ENCODE results near the gene GNAS. TPM values are rescaled to one million over a fixed set of nuclear protein-coding genes. Genes with fewer than 3 reads are reported as not detected.

The GNAS gene
- total RNA-seq, 4 donors from 2014 or later: 334 to 533 (median 451) TPM

DNA sequence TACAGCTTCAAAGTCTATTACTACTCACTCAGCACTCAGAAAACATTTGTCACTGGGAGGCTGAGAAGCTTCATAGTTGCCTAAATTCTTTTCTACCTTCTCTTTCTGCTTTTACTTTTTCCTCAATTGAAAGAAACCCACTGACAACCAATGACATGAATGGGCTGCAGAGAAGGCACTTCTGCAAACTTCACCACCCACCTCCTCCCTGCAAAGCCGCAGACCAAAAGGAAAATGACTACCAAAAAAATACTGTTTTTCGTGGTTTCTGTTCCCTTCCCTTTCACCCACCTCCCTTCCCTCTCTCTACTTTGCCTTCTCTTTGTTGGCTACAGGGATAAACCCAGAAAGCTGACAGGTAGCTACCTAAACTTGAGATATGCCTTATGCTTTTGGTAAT is 5.1 kb upstream of the GNAS start:
- TF ChIP-seq POLR2AphosphoS5 (IDR thresholded peaks at IDR 0.05) (no peak), POLR2A (IDR thresholded peaks at IDR 0.05) (no peak), EP300 (IDR thresholded peaks at IDR 0.05) (no peak)
- TF ChIP-seq, protein P1, sequence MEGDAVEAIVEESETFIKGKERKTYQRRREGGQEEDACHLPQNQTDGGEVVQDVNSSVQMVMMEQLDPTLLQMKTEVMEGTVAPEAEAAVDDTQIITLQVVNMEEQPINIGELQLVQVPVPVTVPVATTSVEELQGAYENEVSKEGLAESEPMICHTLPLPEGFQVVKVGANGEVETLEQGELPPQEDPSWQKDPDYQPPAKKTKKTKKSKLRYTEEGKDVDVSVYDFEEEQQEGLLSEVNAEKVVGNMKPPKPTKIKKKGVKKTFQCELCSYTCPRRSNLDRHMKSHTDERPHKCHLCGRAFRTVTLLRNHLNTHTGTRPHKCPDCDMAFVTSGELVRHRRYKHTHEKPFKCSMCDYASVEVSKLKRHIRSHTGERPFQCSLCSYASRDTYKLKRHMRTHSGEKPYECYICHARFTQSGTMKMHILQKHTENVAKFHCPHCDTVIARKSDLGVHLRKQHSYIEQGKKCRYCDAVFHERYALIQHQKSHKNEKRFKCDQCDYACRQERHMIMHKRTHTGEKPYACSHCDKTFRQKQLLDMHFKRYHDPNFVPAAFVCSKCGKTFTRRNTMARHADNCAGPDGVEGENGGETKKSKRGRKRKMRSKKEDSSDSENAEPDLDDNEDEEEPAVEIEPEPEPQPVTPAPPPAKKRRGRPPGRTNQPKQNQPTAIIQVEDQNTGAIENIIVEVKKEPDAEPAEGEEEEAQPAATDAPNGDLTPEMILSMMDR (IDR thresholded peaks at IDR 0.05): no peak
- Histone ChIP-seq H3K27me3 (peaks cover 40% of the 10 kb centered on the region), H3K9me3 (no peaks in the 10 kb centered on the region), H3K27ac (no peak overlapping the region), H3K4me3 (no peak overlapping the region), H3K4me1 (peaks cover 3% of the 10 kb centered on the region), H3K36me3 (no peaks in the 10 kb centered on the region)
- 61% methylated on average over 2 of the region's 2 CpGs for WGBS
- DNase-seq (ENCODE audit: low spot score in 2 of 2): no peak

DNA sequence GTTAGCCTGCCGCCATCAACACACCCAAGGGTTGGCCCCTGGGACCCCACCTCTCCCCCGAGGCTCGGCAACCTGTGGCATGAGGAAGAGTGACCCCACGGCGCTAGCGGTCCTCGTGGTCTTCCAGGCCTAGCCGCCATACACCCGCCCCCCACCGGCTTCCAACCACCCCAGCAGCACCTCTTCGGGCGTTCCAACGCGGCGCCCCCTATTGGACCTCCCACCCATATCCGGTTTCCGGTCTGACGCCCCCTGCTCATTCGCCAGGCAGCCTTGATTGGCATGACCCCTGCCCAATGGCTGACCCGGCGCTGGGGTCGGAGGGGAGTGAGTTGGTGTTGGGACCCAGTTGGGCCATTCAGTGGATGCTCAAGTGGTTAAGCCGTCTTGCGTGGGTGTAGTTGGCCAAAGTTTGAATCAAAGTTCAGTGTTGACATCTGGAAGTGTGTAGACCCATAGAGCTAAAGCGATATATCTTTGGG is 1.8 kb upstream of the GNAS start, which contains the start of gene GNAS-AS1:
Gene GNAS-AS1 (minus strand): TSS at position 210 of the 482 bp plus-strand sequence.
- Histone ChIP-seq H3K27me3 (peaks cover 53% of the 10 kb centered on the region), H3K9me3 (no peaks in the 10 kb centered on the region), H3K4me3 (peak within 1 kb of the TSS; percentile 43), H3K27ac (no peak within 1 kb of the TSS), H3K4me1 (peaks cover 20% of the 10 kb centered on the region), H3K36me3 (no peaks in the 10 kb centered on the region)
- peak in 1 of 2 donors; percentile 82 for DNase-seq (ENCODE audit: low spot score in 2 of 2)
- 21% methylated on average over 24 of the region's 25 CpGs for WGBS
- no peak for TF ChIP-seq POLR2A (IDR thresholded peaks at IDR 0.05)

DNA sequence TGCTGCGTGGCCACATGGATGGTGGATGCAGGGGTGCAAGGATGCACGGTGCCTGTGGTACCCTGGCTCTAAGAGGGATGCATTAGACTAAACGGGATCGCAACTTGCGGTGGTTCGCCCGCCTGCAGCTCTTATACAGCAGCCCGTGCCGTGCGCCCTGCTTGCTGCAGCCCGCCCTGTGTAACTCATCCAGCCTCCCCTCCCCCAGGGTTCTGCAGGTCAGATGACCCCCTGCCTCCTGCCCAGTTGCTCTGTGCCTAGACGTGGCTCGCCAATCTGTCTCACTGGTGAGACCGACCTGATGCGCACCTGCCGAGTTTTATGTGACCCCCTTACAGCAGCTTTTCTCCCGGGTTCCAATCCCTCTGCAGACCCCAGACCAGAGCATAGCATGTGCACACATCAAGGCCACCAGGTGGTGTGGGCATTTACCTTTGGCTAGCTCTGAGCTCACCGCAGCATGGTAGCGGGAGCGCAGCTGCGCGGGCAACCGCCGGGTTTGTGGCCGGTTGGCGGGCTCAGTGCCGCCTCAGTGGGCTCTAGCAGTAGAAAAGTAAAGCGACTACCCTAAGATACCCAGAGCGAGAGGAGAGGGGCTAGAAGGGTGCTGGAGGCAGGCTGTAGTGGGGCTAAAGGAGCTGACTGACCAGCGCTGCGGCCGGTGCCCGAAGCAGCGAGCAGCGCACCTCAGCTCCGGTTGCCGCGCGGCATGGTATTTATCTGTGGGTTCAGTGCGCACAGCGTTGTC is 1.1 kb upstream of the GNAS start:
- no peak for DNase-seq (ENCODE audit: low spot score in 2 of 2)
- TF ChIP-seq EP300 (IDR thresholded peaks at IDR 0.05) (no peak), POLR2AphosphoS5 (IDR thresholded peaks at IDR 0.05) (no peak), POLR2A (IDR thresholded peaks at IDR 0.05) (no peak)
- TF ChIP-seq, protein P1 (IDR thresholded peaks at IDR 0.05): no peak
- peaks cover 27% of the 10 kb centered on the region for H3K4me1 ChIP-seq

DNA sequence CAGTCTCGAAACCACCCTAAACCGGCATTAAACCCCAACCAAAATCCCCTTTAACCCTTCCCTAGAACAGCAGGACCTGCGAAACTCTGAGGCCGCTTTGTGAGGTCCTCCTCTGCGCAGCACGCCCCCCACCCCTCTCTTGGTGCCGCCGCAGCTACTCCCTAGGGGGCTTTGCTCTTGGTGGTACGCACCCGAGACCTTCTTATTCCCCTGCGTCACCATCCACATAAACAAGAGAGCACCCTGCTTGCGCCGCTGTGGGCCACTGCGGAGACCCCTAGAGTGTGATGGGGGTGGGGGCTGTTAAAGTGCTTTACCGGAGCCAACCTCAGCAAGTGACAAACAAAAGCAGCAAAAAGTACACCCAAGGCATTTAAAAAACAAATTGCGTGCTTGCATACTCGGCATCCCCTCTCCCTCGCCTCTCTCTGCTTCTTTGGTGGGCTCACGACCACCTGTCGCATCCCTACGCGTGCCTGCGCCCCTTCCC is 502 bp upstream of the GNAS start:
- Histone ChIP-seq H3K36me3 (no peaks in the 10 kb centered on the region), H3K4me1 (peaks cover 29% of the 10 kb centered on the region), H3K4me3 (peak overlapping the region; percentile 43), H3K27me3 (peaks cover 57% of the 10 kb centered on the region), H3K9me3 (no peaks in the 10 kb centered on the region), H3K27ac (no peak overlapping the region)
- 70% methylated on average over 23 of the region's 23 CpGs for WGBS
- TF ChIP-seq EP300 (IDR thresholded peaks at IDR 0.05) (no peak), POLR2A (IDR thresholded peaks at IDR 0.05) (no peak), POLR2AphosphoS5 (IDR thresholded peaks at IDR 0.05) (no peak)
- TF ChIP-seq, protein P1 (IDR thresholded peaks at IDR 0.05): no peak
- no peak for DNase-seq (ENCODE audit: low spot score in 2 of 2)

More for the DNA sequence above, 1.1 kb upstream of the GNAS start:
- Histone ChIP-seq H3K27me3 (peaks cover 57% of the 10 kb centered on the region), H3K27ac (no peak overlapping the region), H3K9me3 (no peaks in the 10 kb centered on the region), H3K36me3 (no peaks in the 10 kb centered on the region), H3K4me3 (peak overlapping the region; percentile 43)
- 67% methylated on average over 35 of the region's 41 CpGs for WGBS

DNA sequence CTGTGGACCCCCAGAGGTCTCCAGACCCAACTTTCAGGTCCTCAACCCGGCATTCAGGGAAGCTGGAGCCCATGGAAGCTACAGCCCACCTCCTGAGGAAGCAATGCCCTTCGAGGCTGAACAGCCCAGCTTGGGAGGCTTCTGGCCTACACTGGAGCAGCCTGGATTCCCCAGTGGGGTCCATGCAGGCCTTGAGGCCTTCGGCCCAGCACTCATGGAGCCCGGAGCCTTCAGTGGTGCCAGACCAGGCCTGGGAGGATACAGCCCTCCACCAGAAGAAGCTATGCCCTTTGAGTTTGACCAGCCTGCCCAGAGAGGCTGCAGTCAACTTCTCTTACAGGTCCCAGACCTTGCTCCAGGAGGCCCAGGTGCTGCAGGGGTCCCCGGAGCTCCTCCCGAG is 950 bp downstream of the GNAS start:
- Histone ChIP-seq H3K36me3 (no peaks in the 10 kb centered on the region), H3K27ac (no peak overlapping the region), H3K27me3 (peaks cover 61% of the 10 kb centered on the region), H3K4me3 (no peak overlapping the region), H3K4me1 (peaks cover 29% of the 10 kb centered on the region), H3K9me3 (no peaks in the 10 kb centered on the region)
- TF ChIP-seq POLR2A (IDR thresholded peaks at IDR 0.05) (no peak), EP300 (IDR thresholded peaks at IDR 0.05) (no peak), POLR2AphosphoS5 (IDR thresholded peaks at IDR 0.05) (no peak)
- TF ChIP-seq, protein P1 (IDR thresholded peaks at IDR 0.05): no peak
- no CpG with 5 or more reads among the region's 6 CpGs for WGBS
- no peak for DNase-seq (ENCODE audit: low spot score in 2 of 2)

Measured in suprapubic skin (tissue), 4 donors.